ENCODE results near the gene LITAFD. TPM values are rescaled to one million over a fixed set of nuclear protein-coding genes. Genes with fewer than 3 reads are reported as not detected.

The LITAFD gene
- total RNA-seq, 1 donor from 2014 or later = not detected

DNA sequence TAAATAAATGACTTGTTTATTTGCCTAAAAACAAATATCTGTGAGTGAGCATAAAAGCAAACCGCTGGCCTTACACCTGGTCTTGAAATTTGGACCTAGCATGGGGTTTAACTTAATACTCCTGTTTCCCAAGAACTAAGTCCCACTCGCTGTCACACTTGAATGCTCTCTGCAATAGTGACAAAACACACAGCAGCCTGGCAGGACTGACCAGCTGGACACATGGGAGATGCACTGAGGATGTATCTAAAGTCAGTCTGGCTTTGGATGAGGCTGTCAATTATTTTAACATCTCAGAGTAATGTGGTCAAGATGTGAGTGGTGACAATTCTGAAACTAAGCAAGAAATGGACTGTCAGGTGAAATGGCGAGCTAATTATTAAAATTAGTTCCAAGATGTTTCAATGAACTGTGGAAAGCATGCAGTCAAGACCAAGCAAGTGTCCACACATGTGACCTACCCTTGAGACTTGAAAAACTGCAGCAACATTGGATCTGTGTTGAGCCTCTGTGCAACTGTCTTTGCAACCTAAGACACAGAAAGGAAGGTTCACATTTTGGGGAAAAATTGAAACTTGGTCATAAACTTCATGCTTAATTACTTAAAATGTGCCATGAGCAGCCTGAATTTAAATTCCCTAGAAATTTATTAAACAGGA lies 16.6 kb downstream of the LITAFD start:
- POLR2A ChIA-PET = no interaction called here
- H3K4me1 Mint-ChIP-seq = no peaks in the 10 kb centered on the region
- H3K27ac Mint-ChIP-seq = no peak overlapping the region

GRCh38 chr16:8899709-8900317 lies 17.7 kb downstream of the LITAFD start:
- ChIA-PET CTCF (interaction anchor here (0.8 to 1.0 kb wide), 2 partner anchors 20 to 235 kb away, joined by 3 read pairs; no protein-coding TSS in a partner anchor), POLR2A (no interaction called here)
- ATAC-seq (ENCODE audit: low read depth) (no peak), DNase-seq (no peak)
- no peaks in the 10 kb centered on the region for H3K9me3 Mint-ChIP-seq
- no peaks in the 10 kb centered on the region for H3K27me3 Mint-ChIP-seq
- peaks cover 92% of the 10 kb centered on the region for H3K36me3 Mint-ChIP-seq (ENCODE audit: low read depth)
- TF ChIP-seq CTCF (IDR thresholded peaks at IDR 0.05) = no peak
- intact Hi-C loops (cut with micrococcal nuclease) = loop anchor here (10.0 kb wide), 1 partner anchor 1285 kb away; the partner anchor contains the start of gene GRIN2A
- no peaks in the 10 kb centered on the region for H3K4me1 Mint-ChIP-seq
- no peak overlapping the region for H3K27ac Mint-ChIP-seq
- no peak overlapping the region for H3K4me3 Mint-ChIP-seq

More for the DNA sequence above, 16.6 kb downstream of the LITAFD start:
- ATAC-seq (ENCODE audit: low read depth) (no peak), DNase-seq (no peak)
- intact Hi-C loops (cut with micrococcal nuclease) = loop anchor here (10.0 kb wide), 1 partner anchor 1286 kb away; the partner anchor contains the start of gene GRIN2A
- Mint-ChIP-seq H3K27me3 (no peaks in the 10 kb centered on the region), H3K36me3 (ENCODE audit: low read depth) (peaks cover 94% of the 10 kb centered on the region), H3K9me3 (no peaks in the 10 kb centered on the region), H3K4me3 (no peak overlapping the region)
- TF ChIP-seq CTCF (IDR thresholded peaks at IDR 0.05) = no peak
- CTCF ChIA-PET = interaction anchor here (0.8 to 0.9 kb wide), 2 partner anchors 19 to 38 kb away, joined by 3 read pairs; no protein-coding TSS in a partner anchor

DNA sequence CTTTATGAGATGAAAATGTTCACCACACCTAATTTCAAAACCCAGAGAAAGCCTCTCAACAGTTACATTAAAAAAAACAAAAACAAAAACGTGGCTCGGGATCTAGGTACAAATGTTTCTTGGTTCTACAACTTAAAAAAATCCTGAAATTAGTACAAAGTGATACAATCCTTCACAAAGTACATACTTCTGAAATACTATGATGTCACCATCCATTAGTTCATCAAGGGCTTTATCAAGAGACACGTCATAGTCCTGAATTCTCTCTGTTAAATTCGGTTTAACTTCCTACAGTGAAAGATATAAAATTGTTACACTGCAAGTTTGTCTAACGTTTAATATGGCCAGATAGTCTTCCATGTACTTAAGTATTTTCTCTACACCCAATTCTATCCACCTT lies 18.2 kb downstream of the LITAFD start:
- H3K27ac Mint-ChIP-seq = no peak overlapping the region
- no peak for TF ChIP-seq CTCF (IDR thresholded peaks at IDR 0.05)
- intact Hi-C loops (cut with micrococcal nuclease) = no loop called here
- H3K4me1 Mint-ChIP-seq = no peaks in the 10 kb centered on the region
- ATAC-seq (ENCODE audit: low read depth) (no peak), DNase-seq (no peak)
- CTCF ChIA-PET = interaction anchor here (1.0 kb wide), 2 partner anchors 108 to 234 kb away, joined by 3 read pairs; no protein-coding TSS in a partner anchor
- POLR2A ChIA-PET = interaction anchor here (1.6 kb wide), 1 partner anchor 192 kb away, joined by 3 read pairs; no protein-coding TSS in a partner anchor
- H3K4me3 Mint-ChIP-seq = no peak overlapping the region
- peaks cover 92% of the 10 kb centered on the region for H3K36me3 Mint-ChIP-seq (ENCODE audit: low read depth)
- no peaks in the 10 kb centered on the region for H3K27me3 Mint-ChIP-seq
- H3K9me3 Mint-ChIP-seq = no peaks in the 10 kb centered on the region

DNA sequence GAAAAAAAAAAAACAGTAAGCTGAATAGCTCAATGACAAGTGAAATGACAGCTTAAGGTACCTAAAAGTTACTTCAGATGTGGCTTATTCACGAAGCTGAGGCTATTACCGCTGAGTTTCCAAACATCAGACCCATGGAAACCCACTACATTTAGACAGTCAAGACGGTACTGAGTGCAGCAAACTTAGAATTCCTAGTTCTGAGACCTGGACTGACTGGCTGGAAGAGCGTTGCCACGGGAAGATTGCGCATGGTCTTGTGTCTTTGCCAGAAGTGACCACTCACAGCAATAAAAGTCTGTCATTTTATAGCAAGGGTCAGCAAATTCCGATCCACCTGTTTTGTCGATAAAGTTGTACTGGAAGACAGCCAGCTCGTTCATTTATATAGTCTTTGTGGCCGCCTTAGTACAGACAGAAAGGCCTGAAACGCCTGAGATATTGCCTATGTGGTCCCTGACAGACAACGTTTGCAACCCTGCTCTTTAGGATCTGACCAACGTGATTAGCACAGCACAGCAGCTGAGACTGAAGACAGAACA lies 19.2 kb downstream of the LITAFD start:
- intact Hi-C loops (cut with micrococcal nuclease) = no loop called here

More for the DNA sequence above, 19.2 kb downstream of the LITAFD start:
- H3K36me3 Mint-ChIP-seq (ENCODE audit: low read depth) = peaks cover 93% of the 10 kb centered on the region
- ChIA-PET CTCF (interaction anchor here (1.0 to 1.4 kb wide), 3 partner anchors 8 to 233 kb away, joined by 3 read pairs; no protein-coding TSS in a partner anchor), POLR2A (interaction anchor here (1.6 kb wide), 1 partner anchor 191 kb away, joined by 3 read pairs; no protein-coding TSS in a partner anchor)
- H3K27ac Mint-ChIP-seq = no peak overlapping the region
- TF ChIP-seq CTCF (IDR thresholded peaks at IDR 0.05) = no peak
- H3K27me3 Mint-ChIP-seq = no peaks in the 10 kb centered on the region
- H3K4me3 Mint-ChIP-seq = no peak overlapping the region
- no peaks in the 10 kb centered on the region for H3K4me1 Mint-ChIP-seq
- H3K9me3 Mint-ChIP-seq = no peaks in the 10 kb centered on the region
- DNase-seq (no peak), ATAC-seq (ENCODE audit: low read depth) (no peak)
